Kidney epithelial cell (primary cell): ENCODE measurements around the gene TBC1D2B. TPM values are rescaled to one million over a fixed set of nuclear protein-coding genes. Genes with fewer than 3 reads are reported as not detected.
"Not testable (repeated sequence)": the region's sequence is repeated elsewhere in the genome, so short reads cannot be mapped to it uniquely, and the experiment has no call there.

Experiments
- DNase-seq: peaks from one replicate; pipeline ENCODE4 v3.0.0-alpha.2; 2010; ENCODE audit warnings: low read depth
- H3K27me3 ChIP-seq: 2 replicates; pipeline ENCODE4 v1.6.0; 2011; ENCODE audit warnings: low read length; ENCODE audit not compliant: control insufficient read depth, insufficient read depth
- H3K36me3 ChIP-seq: 2 replicates; pipeline ENCODE4 v1.5.1; 2011; ENCODE audit warnings: low read length; ENCODE audit not compliant: control insufficient read depth, insufficient read depth
- H3K4me3 ChIP-seq: 2 replicates; pipeline ENCODE4 v1.5.1; 2011; ENCODE audit warnings: low read depth, mild to moderate bottlenecking, control low read depth, low read length
- total RNA-seq: library from RNA; depleted of rRNA; stranded (reverse); fragments of >200 nt; gene quantifications from 2 replicates; pipeline ENCODE4 v1.2.3, GENCODE V29; 2015
- TF ChIP-seq, protein P1 (sequence below): IDR thresholded peaks from 2 replicates; pipeline ENCODE4 v1.5.1; 2011; ENCODE audit warnings: mild to moderate bottlenecking, moderate library complexity, low read length, control low read depth, inconsistent platforms; ENCODE audit not compliant: insufficient read depth, poor library complexity, severe bottlenecking

TBC1D2B gene
- total RNA-seq, 1 donor from 2014 or later = 29.0 TPM

- TF ChIP-seq, protein P1, sequence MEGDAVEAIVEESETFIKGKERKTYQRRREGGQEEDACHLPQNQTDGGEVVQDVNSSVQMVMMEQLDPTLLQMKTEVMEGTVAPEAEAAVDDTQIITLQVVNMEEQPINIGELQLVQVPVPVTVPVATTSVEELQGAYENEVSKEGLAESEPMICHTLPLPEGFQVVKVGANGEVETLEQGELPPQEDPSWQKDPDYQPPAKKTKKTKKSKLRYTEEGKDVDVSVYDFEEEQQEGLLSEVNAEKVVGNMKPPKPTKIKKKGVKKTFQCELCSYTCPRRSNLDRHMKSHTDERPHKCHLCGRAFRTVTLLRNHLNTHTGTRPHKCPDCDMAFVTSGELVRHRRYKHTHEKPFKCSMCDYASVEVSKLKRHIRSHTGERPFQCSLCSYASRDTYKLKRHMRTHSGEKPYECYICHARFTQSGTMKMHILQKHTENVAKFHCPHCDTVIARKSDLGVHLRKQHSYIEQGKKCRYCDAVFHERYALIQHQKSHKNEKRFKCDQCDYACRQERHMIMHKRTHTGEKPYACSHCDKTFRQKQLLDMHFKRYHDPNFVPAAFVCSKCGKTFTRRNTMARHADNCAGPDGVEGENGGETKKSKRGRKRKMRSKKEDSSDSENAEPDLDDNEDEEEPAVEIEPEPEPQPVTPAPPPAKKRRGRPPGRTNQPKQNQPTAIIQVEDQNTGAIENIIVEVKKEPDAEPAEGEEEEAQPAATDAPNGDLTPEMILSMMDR = no peak
- no peak for DNase-seq
- Histone ChIP-seq H3K36me3 (no peaks in the 10 kb centered on the region), H3K27me3 (no peaks in the 10 kb centered on the region), H3K4me3 (no peak overlapping the region)
These were observed 108.5 kb downstream of the TBC1D2B start for GRCh38 chr15:77969055-77969454.

GRCh38 chr15:77967798-77968197 is 109.7 kb downstream of the TBC1D2B start:
- DNase-seq = no peak
- H3K27me3 ChIP-seq = no peaks in the 10 kb centered on the region
- no peak overlapping the region for H3K4me3 ChIP-seq
- H3K36me3 ChIP-seq = no peaks in the 10 kb centered on the region
- TF ChIP-seq, protein P1 = no peak

GRCh38 chr15:77967235-77967615 is 110.3 kb downstream of the TBC1D2B start:
- H3K27me3 ChIP-seq, DNase-seq, H3K4me3 ChIP-seq, H3K36me3 ChIP-seq: not testable (repeated sequence)

DNA sequence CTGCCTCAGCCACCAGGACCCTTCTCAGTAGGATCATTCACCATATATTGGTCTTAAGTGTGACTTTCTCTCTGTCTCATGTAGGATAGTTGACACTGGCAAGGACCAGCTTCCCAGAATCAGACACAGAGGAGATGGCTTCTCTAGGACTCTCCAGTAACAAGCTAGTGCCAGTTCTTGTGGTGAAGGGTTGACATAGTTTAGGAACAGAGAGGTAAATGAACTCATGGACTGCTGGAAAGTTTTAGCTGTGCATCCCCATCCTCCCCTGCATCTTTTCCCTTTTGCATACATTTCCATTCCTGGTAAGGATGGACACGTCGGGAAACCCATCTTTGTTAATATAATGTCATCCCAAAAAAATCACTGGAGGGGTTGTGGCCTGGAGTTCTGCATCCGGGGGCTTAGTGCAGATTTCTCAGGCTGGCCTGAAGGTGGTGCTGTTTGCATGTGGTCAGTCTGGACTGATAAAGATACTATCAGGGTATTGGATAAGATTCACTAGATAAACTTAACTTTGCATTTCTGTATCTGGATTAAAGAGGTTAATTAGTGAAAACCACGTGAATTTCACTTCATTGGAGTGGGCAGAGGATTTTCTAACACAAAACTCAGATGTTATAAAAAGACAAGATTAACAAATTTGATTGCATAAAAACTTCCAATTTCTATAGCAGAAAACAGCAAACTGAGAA is 110.8 kb downstream of the TBC1D2B start:
- Histone ChIP-seq H3K4me3 (no peak overlapping the region), H3K27me3 (no peaks in the 10 kb centered on the region), H3K36me3 (no peaks in the 10 kb centered on the region)
- no peak for DNase-seq
- TF ChIP-seq, protein P1 = peak; percentile 88

DNA sequence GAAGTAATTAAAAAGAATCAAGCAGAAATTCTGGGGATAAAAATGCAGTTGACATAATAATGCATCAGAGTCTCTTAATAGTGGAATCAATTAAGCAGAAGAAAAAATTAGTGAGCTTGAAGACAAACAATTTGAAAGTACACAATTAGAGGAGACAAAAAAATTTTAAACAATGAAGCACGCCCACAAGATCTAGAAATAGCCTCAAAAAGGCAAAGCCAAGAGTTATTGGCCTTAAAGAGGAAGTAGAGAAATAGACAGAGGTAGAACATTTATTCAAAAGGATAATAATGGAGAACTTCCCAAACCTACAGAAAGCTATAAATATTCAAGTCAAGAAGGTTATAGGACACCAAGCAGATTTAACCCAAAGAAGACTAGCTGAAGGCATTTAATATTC is 113.3 kb downstream of the TBC1D2B start:
- Histone ChIP-seq H3K36me3 (no peaks in the 10 kb centered on the region), H3K27me3 (no peaks in the 10 kb centered on the region), H3K4me3 (no peak overlapping the region)
- TF ChIP-seq, protein P1 = no peak
- DNase-seq = no peak

- H3K27me3 ChIP-seq = peaks cover 3% of the 10 kb centered on the region
- no peaks in the 10 kb centered on the region for H3K36me3 ChIP-seq
- TF ChIP-seq, protein P1 = peak; percentile 96
- DNase-seq = no peak
- H3K4me3 ChIP-seq = no peak overlapping the region
These were observed 118.1 kb downstream of the TBC1D2B start for GRCh38 chr15:77959432-77959879.

- not testable (repeated sequence) for DNase-seq, H3K36me3 ChIP-seq
These were observed 118.6 kb downstream of the TBC1D2B start for GRCh38 chr15:77958716-77959431.

DNA sequence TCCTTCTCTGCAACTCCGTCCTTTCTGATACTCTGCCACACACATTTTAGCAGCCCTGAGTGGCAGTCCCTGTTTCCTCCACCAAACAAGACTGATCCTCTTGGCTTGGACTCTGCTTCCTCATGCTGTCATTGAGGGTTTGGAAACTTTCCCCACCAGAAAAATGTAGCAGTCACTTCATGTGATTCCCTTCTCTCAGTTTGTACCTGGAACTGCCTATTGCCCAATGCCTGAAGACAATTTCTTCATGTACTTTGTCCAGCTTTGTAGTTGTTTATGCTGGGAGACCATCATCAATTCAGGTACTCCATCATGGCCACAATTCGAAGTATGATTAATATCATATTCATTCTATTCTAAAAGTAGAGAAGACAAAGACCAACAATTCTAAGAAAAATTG is 119.5 kb downstream of the TBC1D2B start:
- H3K27me3 ChIP-seq, H3K36me3 ChIP-seq, DNase-seq, H3K4me3 ChIP-seq: not testable (repeated sequence)

More at GRCh38 chr15:77958716-77959431, 118.6 kb downstream of the TBC1D2B start:
- not testable (repeated sequence) for H3K27me3 ChIP-seq, H3K4me3 ChIP-seq

DNA sequence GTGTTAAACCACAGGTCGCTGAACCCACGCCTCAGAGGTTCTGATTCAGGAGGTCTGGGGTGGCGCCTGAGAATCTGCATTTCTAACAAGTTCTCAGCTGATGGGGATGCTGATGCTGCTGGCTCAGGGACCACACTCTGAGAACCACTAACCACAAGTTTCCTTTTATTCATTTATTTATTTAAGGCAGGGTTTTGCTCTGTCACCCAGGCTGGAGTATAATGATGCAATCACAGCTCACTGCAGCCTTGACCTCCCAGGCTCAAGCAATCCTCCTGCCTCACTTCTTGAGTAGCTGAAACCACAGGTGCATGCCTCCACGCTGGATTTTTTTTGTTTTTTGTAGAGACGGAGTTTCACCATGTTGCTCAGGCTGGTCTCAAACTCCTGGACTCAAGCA is 123.6 kb downstream of the TBC1D2B start:
- H3K36me3 ChIP-seq, H3K4me3 ChIP-seq, H3K27me3 ChIP-seq: not testable (repeated sequence)
- DNase-seq = peak; percentile 45
